GM18861 (cell line): Measurements from ENCODE around the gene POU4F3.

Experiments used
- ATAC-seq: cut with Tn5 transposase; IDR thresholded peaks from one replicate; pipeline ENCODE4 v1.9.1; 2021; ENCODE audit not compliant: unreplicated experiment

Gene POU4F3

DNA sequence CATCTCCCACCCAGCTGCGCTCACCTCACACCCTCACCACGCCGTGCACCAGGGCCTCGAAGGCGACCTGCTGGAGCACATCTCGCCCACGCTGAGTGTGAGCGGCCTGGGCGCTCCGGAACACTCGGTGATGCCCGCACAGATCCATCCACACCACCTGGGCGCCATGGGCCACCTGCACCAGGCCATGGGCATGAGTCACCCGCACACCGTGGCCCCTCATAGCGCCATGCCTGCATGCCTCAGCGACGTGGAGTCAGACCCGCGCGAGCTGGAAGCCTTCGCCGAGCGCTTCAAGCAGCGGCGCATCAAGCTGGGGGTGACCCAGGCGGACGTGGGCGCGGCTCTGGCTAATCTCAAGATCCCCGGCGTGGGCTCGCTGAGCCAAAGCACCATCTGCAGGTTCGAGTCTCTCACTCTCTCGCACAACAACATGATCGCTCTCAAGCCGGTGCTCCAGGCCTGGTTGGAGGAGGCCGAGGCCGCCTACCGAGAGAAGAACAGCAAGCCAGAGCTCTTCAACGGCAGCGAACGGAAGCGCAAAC lies 1.1 kb downstream of the POU4F3 start:
- no peak for ATAC-seq

GRCh38 chr5:146340260-146341081 lies 1.8 kb downstream of the POU4F3 start:
- no peak for ATAC-seq

DNA sequence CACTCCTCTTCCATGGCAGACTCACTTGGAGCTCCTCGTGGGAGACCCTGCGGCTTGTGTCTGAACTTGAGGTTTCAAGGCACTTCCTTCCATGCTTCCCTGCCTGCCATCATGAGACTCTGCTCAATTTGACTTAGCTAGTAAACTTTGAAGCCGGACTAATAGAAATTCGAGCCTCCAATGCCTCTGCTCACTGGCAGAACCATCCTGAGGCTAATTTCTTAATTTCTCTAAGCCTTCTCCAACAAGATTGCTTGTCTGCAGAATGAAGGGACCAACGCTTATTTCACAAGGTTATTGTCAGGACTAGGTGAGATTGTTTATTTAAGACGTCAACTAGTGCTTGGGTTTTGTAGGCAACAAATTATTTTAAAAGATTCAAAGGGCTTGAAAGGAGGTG lies 3.2 kb downstream of the POU4F3 start:
- no peak for ATAC-seq

DNA sequence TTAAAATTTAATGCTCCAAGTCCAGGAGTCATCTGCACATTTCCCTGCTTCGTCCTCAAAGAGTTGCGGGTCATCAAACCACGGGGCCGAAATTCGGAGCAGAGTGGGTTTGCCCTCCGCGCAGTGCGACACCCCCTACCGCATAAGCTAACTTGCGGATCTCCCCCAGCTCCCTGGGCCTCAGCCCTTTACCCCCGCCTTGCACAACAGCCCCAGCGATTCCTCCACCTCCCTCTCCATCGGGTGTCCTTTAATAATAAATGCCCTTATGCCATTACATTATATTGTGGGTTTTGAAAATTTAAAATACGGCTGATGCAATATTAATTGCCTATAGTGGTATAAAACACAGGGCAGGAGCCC lies 3.9 kb downstream of the POU4F3 start:
- no peak for ATAC-seq

- no peak for ATAC-seq
Measured at GRCh38 chr5:146342882-146343865, 4.5 kb downstream of the POU4F3 start.

DNA sequence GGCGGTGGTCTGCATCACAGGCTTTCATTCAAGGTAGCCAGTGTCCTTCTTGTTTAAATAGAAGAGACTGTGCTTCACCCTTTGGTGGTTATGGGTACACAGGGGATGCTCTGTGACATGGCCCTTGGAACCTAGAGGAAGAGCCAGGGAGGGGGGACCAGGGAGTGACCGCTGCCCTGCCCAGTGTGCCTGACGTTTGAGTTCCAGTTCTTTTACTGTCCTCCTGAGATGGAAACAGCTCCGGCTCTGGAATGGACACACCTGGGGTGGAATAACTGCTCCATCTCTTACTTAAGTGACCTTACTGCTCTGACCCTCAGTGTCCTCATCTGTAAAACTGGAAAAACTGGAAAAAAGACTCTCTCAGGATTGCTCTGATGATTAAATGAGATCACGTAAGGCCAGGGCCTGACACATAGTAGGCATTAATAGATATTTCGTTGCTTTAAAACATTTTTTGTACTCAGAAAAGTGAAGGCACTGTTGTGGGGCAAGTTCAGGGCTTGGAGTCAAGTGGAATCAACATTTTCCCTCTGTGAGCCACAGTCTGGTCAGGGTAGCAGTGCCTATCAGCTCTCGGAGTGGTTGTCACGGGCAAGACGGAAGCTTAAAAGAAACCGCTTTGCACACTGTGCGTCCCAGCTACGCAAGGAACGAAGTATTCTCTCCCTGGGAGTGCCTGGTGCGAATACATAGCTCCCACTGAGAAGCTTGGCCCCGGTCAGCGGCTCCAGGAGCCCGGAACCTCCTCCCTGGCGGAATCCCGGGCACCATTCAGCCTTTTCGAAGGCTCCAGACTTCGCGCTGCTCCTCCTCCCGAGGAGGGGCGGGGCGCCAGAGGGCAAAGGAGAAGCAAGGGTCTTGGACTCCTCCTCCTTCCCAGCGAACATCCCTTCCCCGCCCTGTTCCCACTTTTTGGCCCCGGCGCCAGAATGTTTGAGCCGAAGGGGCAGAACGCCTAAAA lies 5.8 kb downstream of the POU4F3 start:
- ATAC-seq: no peak

GRCh38 chr5:146345240-146345577 lies 6.6 kb downstream of the POU4F3 start:
- no peak for ATAC-seq

DNA sequence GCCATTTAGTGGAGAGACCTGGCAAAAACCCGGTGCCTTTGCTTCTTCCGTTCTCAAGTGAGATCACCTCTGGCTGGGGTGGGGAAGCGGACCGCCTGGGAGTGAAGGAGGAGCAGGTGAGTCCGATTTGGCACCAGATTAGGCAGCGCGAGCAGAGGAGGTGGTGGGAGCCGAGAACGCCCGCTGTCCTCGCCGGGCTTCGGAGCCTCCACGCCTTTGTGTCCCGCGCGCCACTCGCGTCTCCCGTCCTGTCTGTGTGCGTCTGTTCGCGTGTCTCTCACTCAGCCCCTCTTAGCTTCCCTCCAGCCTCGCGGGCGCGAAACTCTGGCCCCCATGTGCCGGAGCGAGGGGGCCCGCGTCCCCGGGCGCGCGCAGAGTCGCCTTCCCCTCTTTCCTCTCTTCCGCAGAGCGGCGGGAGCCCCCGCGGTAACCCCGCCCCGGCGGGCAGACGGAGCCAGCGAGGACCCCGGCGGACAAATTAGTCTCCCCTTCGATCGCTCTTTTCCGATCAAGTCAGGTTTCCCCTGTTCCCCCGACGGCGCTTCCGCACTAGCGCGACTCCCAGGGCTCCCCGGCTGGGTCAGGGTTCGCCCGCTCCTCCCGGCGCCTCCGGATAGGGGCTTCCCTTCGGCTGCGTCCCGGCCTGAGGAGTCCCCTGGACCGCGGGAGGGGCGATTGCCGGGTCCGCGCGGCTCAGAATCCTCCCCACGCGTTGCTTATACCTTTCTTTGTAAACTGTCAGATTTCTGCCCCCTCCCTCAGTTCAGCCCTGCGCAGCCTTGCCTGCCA lies 7.1 kb downstream of the POU4F3 start:
- no peak for ATAC-seq

- ATAC-seq: no peak
Measured at GRCh38 chr5:146357126-146357525, 18.5 kb downstream of the POU4F3 start.

DNA sequence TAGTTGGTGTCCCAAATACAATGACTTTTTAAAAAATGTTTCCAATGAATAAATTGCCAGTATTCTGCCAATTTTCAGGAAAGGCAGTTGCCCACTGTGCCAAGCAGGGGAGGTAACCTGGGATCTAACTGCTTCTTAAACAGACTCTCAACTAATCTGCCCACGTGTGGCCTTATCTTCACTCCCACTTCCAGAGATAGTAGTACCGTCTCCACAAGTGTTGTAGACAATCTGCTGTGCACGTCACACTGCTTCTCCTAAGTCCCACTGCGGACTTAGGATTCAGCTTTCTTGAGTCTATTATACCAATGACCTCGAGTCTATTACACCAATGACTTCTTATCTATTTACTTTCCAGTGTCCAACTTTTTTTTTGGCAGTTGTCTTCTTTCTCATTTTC lies 21.2 kb downstream of the POU4F3 start:
- ATAC-seq: no peak

GRCh38 chr5:146363161-146363874 lies 24.7 kb downstream of the POU4F3 start:
- ATAC-seq: no peak

DNA sequence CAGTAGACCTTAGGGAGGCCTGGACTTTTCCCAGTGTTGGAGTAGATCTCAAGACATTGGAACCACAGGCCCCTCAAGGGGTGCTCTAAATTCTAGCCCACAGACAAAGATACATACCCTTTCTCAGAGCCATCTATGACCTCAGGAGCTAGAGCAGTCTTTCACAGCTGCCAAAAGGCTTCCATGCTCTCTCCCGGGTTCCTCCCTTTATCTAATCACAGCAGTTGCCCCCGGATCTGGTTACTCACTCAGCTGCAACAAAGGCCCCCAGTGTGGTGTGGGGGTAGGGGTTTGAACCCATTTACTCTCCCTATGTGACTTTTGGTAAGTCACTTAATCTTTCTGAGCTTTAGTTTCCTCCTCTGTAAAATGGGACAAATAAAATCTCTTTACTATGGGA lies 27.0 kb downstream of the POU4F3 start:
- no peak for ATAC-seq

GRCh38 chr5:146366904-146367303 lies 28.3 kb downstream of the POU4F3 start:
- ATAC-seq: no peak

DNA sequence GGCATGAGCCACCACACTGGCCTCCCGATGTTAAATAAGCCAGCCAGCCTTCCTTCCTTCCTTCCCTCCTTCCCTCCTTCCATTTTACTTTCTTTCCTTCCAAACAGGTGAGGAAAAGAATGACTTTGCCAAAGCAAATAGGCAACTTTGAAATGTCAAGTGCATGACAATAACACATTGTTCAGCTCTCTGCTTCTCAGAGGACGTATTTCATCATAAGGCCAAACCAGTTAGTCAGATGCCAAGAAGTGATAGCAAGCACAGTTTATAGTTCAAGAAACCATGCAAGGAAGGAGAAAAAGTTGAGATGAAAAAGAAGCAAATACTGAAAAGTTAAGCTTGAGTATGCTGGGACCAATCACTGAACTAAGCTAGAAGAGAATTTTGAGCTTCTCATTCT lies 29.5 kb downstream of the POU4F3 start:
- no peak for ATAC-seq

- no peak for ATAC-seq
Measured at GRCh38 chr5:146369691-146370090, 31.1 kb downstream of the POU4F3 start.

- ATAC-seq: no peak
Measured at GRCh38 chr5:146376821-146377220, 38.2 kb downstream of the POU4F3 start.

- no peak for ATAC-seq
Measured at GRCh38 chr5:146378986-146379385, 40.3 kb downstream of the POU4F3 start.

DNA sequence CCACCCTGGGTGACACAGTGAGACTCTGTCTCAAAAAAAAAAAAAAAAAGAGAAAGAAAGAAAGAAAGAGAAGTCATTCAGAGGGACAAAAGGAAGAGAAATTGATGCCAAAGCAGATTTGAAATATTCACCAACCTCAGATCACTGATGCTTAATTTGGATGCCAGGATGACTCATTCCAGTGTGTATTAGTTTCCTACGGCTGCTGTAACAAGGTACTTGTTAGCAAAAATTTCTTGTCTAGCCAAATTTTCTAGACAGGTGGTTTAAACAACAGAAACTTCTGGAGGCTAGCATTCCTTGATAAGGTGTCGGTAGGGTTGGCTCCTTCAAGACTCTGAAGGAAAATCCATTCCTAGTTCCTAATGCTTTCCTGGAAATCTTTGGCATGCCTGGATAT lies 42.1 kb downstream of the POU4F3 start:
- no peak for ATAC-seq

- no peak for ATAC-seq
Measured at GRCh38 chr5:146388386-146388785, 49.7 kb downstream of the POU4F3 start.
